Type B pancreatic cell (in vitro differentiated cells): ENCODE data around the gene PDE4A. TPM values are rescaled to one million over a fixed set of nuclear protein-coding genes. Genes with fewer than 3 reads are reported as not detected.

Source experiments
- DNase-seq: peaks from one replicate; pipeline ENCODE4 v3.0.0; 2021; ENCODE audit warnings: mixed read lengths; ENCODE audit not compliant: unreplicated experiment; ENCODE audit errors: extremely low spot score
- H3K27ac Mint-ChIP-seq: 2 replicates; pipeline ENCODE4 v1.8.0; 2021; ENCODE audit warnings: mild to moderate bottlenecking, mixed read lengths
- H3K27me3 Mint-ChIP-seq: 2 replicates; pipeline ENCODE4 v1.8.0; 2021; ENCODE audit warnings: mixed read lengths
- H3K36me3 Mint-ChIP-seq: 2 replicates; pipeline ENCODE4 v1.8.0; 2021; ENCODE audit warnings: mixed read lengths
- H3K4me1 Mint-ChIP-seq: one replicate; pipeline ENCODE4 v1.8.0; 2021; ENCODE audit warnings: mixed read lengths; ENCODE audit not compliant: unreplicated experiment
- H3K4me3 Mint-ChIP-seq: 2 replicates; pipeline ENCODE4 v1.8.0; 2021; ENCODE audit warnings: mild to moderate bottlenecking, mixed read lengths
- H3K9me3 Mint-ChIP-seq: 2 replicates; pipeline ENCODE4 v1.8.0; 2021; ENCODE audit warnings: mixed read lengths
- CTCF ChIP-seq: fragments of 200-600 bp; sonication (generic); conservative IDR thresholded peaks from 2 replicates; pipeline ENCODE4 v1.5.0; 2021; ENCODE audit warnings: antibody characterized with exemption, mild to moderate bottlenecking
- total RNA-seq: library from RNA; stranded (reverse); gene quantifications from 2 replicates; pipeline ENCODE4 v1.2.1, GENCODE V29; 2021; ENCODE audit warnings: low replicate concordance

PDE4A gene
- total RNA-seq, 1 donor from 2014 or later, result 1.6 TPM

DNA sequence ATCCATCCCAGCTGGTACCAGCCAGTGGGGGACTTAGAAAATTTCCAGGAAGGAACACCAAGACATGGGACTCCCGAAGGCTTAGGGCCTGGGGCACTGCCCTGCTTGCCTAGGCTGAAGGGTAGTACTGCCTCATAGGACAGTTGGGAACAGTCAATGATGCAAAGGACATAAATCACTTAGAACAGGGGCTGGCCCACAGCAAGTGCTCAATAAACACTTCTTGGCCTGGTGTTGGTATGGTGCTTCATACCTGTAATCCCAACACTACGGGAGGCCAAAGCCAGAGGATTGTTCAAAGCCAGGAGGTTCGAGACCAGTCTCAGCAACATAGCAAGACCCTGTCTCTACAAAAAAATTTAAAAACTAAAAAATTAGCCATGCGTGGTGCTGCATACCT lies 77.0 kb downstream of the PDE4A start:
- no peak overlapping the region for H3K27ac Mint-ChIP-seq

GRCh38 chr19:10499550-10500246 lies 79.4 kb downstream of the PDE4A start:
- TF ChIP-seq CTCF, result no peak
- Mint-ChIP-seq H3K4me1 (peaks cover 12% of the 10 kb centered on the region), H3K9me3 (no peaks in the 10 kb centered on the region), H3K27ac (peak overlapping the region; percentile 74), H3K27me3 (no peaks in the 10 kb centered on the region), H3K4me3 (peak overlapping the region; percentile 78), H3K36me3 (peaks cover 4% of the 10 kb centered on the region)
- DNase-seq, result no peak

More for the DNA sequence above, 77.0 kb downstream of the PDE4A start:
- DNase-seq, result no peak
- no peak overlapping the region for H3K4me3 Mint-ChIP-seq
- peaks cover 4% of the 10 kb centered on the region for H3K36me3 Mint-ChIP-seq
- no peaks in the 10 kb centered on the region for H3K27me3 Mint-ChIP-seq
- H3K4me1 Mint-ChIP-seq, result peaks cover 12% of the 10 kb centered on the region
- TF ChIP-seq CTCF, result no peak
- H3K9me3 Mint-ChIP-seq, result no peaks in the 10 kb centered on the region

DNA sequence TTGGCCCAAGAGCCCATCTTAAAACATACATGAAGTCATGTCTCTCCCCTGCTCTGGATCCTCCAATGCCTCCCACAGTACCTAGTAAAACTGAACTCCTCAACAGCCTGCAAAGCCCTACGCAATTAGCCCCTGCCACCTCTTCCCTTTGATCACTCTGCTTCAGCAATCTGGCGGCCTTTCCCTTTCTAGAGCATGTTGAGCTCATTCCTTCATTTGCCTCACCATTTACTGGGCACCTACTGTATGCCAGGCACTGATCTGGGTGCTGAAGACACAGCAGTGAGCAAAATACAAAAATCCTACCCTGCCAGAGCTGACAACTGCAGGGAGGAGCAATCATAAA lies 79.9 kb downstream of the PDE4A start:
- H3K4me3 Mint-ChIP-seq, result peak overlapping the region; percentile 78
- no peak for DNase-seq
- H3K27ac Mint-ChIP-seq, result peak overlapping the region; percentile 39
- peaks cover 12% of the 10 kb centered on the region for H3K4me1 Mint-ChIP-seq
- H3K27me3 Mint-ChIP-seq, result no peaks in the 10 kb centered on the region
- H3K9me3 Mint-ChIP-seq, result no peaks in the 10 kb centered on the region
- H3K36me3 Mint-ChIP-seq, result peaks cover 4% of the 10 kb centered on the region
- TF ChIP-seq CTCF, result no peak

GRCh38 chr19:10501971-10502523 lies 81.7 kb downstream of the PDE4A start:
- DNase-seq, result peak; percentile 76
- Mint-ChIP-seq H3K4me3 (peak overlapping the region; percentile 86), H3K9me3 (peaks cover 4% of the 10 kb centered on the region), H3K4me1 (peaks cover 17% of the 10 kb centered on the region), H3K27me3 (no peaks in the 10 kb centered on the region), H3K36me3 (peaks cover 4% of the 10 kb centered on the region), H3K27ac (peak overlapping the region; percentile 89)
- TF ChIP-seq CTCF, result no peak

GRCh38 chr19:10502524-10503001 lies 82.2 kb downstream of the PDE4A start:
- peaks cover 4% of the 10 kb centered on the region for H3K9me3 Mint-ChIP-seq
- H3K36me3 Mint-ChIP-seq, result peaks cover 4% of the 10 kb centered on the region
- peak; percentile 93 for DNase-seq
- H3K27ac Mint-ChIP-seq, result peak overlapping the region; percentile 89
- H3K27me3 Mint-ChIP-seq, result no peaks in the 10 kb centered on the region
- no peak for TF ChIP-seq CTCF
- peak overlapping the region; percentile 86 for H3K4me3 Mint-ChIP-seq
- H3K4me1 Mint-ChIP-seq, result peaks cover 17% of the 10 kb centered on the region
